Activated CD4-positive, alpha-beta T cell treated with anti-CD3 and anti-CD28 coated beads for 48 hours (primary cell): ENCODE results near the gene TOE1.

Experiments
- DNase-seq: peaks from one replicate; pipeline ENCODE4 v3.0.0-alpha.2; 2020

Gene TOE1

DNA sequence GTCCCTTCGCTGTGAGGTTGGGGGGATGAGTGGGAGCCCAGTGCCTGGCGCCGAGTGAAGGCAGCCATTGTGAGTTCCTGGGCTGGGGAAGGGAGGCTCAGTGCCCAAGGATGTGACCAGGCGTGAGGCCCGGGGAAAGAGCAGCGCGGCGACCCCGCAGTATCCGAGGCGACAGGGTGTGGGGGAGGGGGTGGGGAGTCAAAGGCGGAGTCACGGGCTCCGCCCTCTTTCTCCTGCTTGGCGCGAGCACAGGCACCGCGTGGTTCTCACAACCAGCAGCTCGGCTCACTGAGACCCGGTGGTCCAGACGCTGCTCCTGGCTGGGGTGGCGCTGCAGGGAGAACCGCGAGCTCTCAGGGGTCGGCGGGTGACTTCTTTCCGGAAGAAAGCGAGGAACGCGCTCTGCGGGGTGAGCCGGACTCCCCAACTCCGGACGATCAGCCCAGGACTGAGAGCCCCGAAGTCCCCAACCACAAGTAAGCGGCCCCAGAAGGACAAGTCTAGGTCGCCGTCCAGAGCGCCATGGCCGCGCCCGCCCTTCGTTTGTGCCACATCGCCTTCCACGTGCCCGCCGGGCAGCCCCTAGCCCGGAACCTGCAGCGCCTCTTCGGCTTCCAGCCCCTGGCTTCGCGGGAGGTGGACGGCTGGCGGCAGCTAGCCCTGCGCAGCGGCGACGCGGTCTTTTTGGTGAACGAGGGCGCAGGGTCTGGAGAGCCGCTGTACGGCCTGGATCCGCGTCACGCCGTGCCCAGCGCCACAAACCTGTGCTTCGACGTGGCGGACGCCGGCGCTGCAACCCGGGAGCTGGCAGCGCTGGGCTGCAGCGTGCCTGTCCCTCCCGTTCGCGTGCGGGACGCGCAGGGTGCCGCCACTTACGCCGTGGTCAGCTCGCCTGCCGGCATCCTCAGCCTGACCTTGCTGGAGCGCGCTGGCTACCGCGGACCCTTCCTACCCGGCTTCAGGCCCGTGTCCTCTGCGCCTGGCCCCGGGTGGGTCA is 13.0 kb upstream of the TOE1 start, which contains the start of gene HPDL:
TSS of gene HPDL (plus strand) at position 269 of the 997 bp plus-strand sequence. CDS start at position 523, 254 bp downstream.
- peak; percentile 84 for DNase-seq

DNA sequence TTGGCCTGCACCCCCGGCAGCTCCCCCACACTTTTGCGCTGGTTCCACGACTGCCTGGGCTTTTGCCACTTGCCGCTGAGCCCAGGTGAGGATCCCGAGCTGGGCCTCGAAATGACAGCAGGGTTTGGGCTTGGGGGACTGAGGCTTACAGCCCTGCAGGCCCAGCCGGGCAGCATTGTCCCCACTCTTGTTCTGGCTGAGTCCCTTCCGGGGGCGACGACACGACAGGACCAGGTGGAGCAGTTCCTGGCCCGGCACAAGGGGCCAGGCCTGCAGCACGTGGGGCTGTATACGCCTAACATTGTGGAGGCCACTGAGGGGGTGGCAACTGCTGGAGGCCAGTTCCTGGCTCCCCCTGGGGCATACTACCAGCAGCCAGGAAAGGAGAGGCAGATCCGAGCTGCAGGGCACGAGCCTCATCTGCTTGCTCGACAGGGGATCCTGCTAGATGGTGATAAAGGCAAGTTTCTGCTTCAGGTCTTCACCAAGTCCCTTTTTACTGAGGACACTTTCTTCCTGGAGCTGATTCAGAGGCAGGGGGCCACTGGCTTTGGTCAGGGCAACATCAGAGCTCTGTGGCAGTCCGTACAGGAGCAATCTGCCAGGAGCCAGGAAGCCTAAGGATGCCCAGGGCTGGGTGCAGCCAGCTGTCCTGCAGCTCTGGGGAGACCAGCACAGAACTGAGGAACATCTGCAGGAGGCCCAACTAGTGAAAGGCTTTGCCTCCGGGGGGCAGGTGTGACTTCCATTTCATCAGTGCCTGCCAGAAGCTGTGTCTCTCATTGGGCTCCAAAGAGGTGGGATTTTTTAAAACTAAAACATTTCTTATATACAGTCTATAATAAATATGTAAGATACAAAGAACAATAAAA is 12.1 kb upstream of the TOE1 start:
- no peak for DNase-seq

DNA sequence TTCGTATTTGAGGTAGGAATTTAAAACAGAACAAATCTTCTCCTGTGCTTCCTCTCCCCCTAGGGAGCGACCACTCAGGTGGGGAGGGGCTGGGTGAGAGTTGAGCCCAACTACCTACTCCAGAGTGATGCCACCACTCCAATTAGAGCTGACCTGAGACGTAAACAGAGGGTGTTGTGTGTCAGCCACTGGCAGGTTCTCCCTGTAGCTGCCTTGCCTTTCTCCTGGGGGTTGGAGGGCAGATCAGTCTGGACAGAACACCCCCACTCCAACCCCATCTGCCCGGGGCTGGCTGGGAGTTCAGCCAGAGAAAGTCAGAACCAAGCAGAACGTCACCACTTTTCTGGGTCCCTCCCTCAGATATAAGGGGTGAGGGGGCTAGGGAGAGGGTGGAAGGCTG is 11.3 kb upstream of the TOE1 start:
- DNase-seq = no peak

DNA sequence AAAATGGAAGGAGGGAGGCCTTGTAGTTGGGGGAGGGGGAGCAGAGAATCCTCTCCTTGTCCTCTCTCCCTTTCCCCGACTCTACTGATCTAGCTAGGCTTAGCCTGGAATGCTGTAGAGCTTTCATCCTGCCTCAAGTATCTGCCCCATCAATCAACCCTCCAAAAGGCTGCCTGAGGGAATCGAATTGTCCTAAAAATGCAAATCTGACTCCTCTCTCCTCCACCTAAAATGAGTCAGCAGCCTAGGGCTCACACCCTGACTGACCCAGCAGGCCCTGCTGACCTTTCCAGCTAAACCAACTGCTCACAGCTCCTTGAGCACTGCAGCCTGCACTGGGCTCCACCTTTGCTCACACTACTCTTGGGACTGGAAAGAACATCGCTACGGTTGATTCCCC is 10.5 kb upstream of the TOE1 start:
- no peak for DNase-seq

DNA sequence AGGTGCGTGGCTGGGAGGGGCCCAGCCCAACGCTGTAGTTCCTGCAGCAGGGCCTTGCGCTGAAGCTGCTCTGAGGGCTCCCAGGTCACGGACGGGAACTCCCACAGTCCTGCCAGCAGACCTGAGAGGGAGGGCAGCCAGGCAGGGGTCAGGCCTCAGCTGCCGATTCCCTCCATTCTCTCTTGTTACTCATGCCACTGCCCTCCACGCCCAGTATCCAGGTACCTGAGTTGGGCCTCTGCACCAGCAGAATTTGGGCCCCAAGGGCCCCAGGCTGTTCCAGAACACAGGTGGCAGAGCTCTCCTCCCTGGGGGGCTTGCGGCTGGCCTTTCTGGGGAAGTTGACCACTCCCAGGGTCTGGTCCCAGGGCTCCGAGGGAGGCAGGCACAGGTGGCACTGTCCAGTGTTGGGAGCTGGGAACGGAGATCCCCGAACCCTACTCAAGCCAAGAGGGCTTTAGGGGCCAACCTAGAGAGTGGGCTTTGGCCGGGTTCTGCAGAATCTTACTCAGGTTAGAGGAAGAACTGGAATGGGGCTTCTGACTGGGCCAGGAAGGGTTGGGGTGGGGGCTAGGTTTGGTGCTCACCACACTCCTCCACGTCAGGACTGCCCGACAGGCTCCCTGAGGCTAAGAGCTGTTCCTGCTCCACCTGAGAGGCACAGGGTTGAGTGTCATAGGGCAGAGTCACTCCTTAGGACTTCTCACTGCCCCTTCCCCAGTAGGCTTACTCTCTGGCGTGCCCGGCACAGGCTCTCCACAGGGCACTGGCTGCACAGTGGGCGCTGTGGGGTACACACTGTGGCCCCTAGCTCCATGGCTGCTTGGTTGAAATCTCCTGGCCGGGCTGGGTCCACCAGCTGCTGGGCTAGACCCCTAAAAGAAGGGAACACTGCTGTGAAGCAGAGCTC is 8.3 kb upstream of the TOE1 start:
- DNase-seq = no peak

DNA sequence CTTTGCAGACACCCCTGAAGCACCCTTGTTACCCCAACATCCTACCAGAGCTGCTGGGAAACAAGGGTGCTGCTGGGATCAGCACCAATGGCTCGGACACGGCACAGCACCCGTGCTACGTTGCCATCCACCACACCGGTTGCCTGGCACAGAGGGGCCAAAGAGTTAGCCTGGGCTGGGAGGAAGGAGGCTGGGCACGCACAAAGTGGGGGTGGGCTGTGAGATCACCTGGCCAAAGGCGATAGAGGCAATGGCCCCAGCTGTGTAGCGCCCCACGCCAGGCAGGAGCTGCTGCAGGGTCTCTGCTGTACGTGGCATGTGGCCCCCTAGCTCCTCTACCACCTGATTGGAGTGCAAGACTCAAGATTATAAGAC is 7.6 kb upstream of the TOE1 start:
- no peak for DNase-seq

DNA sequence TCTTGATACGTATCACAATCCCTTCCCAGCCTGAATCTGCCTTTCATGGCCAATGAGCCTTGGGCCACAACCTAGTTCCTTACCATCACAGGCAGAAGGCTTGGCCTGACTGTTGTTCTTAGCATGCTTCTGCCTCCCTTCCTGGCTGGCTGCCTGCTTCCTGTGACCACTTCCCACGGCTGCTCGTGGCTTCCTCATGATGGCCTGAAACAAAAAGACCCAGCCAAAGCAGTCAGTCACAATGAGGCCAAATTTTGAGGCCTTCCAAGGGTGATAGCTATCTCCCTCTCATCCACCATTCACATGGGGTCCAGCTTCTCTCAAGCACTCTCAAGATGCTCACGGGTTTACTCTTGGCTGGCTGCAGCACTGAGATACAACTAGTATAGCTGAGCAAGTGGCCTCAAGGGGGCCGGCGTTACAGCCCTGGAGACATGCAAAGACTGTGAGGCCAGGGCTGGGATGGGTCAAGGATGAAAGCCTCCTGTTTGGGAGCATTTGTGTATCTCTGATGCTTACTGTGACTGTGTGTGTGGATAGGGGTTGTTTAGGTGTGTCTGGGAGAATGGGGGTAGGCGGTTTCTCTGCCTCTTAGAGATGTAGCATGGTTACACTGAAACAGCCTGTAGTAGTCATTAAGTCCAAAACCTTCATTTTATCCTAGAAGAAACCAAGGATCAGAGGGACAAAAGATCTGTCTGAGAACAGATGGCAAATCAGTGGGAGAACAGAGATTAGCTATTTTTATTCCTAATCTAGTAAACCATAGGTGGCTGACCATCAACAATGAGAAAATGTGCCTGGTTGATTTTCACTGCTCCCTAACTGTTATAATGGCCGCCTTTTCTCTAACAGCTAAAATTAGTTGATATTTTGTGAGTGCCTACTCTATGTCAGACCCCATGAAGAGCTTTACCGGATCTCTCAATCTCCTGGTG is 5.4 kb upstream of the TOE1 start:
- DNase-seq = no peak

DNA sequence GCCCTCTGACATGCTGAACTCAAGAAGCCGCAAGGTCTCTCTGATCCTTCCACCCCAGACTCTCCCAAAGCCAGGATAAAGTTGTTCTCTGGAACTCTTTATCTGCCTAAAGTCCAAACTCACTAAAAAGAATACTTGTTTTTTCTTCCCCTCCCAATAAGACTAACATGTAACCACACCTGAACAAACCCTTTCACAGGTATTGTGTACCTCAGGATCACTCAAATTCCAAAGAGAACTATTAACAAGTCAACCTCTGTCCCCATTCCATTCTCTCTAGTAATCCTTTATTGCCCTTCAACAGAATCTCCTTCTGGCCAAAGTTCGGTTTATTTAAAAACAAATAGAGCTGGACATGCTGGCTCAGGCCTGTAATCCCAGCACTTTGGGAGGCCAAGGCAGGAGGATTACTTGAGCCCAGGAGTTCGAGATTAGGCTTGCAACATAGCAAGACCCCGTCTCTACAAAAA is 4.1 kb upstream of the TOE1 start:
- DNase-seq = no peak

DNA sequence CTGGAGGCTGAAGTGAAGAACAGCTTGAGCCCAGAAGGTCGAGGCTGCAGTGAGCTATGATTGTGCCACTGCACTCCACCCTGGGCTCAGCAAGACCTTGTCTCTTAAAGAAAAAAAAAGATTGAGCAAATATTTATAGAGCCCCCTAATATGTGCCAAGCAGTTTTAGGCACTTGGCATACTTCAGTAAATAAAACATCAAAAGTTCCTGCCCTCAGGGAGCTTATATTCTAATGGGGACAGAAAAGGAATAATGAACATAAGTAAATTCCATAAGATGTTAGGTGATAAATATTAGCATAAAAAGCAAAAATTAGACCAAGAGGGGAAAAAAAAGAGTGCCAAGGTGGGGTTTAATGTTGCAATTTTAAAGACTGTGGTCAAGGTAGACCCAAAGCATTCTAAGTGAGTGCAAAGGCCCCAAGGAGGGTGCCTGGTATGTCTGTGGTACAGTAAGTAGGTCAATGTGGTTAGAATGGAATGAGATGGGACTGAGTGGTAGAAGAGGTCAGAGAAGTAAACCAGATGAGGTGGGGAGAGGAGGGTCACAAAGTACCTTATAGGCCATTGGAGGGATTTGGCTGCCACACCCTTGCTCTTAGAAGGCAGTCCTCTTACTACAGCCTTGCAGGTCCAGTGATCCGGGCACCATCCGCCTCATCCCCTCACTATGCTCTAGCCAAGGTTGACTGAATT is 2.2 kb upstream of the TOE1 start:
- DNase-seq = no peak

DNA sequence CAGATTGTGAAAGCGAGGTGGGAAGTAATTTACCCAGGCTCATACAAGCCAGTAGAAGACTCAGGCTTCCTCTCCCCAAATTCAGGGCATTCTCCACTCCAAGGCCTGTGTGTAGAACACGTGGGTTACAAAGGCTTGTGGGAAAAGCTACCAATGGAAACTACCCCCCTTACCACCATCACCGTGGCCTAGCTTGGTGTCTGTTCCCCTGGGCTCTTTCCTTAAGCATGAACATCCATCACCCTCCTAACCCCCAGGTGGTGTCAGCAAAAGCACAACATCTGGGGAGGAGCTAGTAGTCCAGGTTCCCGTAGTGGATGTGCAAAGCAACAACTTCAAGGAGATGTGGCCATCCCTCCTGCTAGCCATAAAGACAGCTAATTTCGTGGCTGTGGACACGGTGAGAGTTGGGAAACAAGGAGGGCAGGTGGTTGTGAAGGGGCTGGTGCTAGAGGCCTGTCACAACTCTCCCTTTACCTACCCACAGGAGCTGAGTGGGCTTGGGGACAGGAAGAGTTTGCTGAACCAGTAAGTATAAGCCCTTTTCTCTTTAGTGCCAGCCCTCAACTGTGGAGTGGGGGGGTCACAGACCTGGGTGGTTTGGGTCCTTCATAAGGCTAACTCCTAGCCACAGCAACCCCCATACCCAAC is 971 bp downstream of the TOE1 start:
- DNase-seq = peak; percentile 40

DNA sequence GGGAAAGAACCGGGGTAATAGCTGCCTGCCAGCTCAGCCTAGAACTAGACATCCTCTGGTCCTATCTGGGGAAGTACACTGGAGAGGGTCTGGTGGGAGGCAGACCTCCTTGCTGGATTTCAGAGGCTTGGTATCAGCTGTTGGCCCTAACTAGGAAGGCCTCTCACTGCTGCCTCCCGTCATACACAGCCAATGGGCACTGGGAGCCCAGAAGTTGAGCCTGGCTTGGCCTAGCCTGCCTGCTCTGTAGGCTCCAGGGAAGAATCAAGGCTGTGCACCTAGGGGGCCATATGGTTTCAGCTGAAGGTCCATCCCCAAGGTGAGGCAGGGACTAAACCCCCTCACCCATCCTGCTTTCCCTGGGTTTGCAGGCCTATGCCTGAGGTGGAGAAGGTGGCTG is 4.5 kb downstream of the TOE1 start:
- no peak for DNase-seq

DNA sequence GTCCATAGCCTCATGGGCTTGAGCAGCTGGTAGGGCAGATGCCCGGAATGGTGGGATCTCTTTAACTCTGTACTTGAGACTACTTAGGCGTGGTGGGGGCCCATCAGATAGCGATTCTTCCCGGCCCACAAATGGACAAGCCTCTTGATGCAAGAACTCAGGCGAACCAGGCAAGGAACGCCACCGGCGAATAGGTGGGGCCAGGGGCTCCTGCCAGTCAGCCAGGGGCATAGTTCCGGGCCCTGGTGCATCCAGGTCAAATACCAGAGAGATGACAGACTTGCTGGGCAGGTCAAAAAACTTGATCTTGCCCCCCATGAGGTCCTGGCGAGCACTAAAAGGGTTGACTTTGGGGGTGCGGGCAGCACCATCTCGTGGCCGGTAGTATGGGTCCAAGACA is 5.0 kb downstream of the TOE1 start:
- no peak for DNase-seq

DNA sequence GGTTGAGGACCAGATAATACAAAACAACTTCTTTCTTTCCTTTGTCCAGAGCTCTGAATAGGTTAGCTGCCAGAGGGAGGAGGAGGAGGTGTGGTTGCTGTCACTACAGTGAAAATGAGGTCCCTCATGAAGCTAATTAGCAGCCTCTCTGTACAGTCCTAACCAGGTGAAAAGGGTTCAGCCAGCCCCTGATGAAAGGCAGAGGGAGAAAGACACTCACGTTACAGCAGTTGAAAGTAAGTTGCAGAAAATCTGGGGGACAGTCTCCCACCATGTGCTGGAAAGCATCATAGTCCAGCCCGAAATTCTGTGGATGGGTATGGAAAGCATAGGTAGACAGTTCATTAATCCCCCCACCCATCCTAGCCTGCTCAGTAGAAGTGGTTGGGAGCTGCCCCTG is 6.5 kb downstream of the TOE1 start:
- DNase-seq = no peak

DNA sequence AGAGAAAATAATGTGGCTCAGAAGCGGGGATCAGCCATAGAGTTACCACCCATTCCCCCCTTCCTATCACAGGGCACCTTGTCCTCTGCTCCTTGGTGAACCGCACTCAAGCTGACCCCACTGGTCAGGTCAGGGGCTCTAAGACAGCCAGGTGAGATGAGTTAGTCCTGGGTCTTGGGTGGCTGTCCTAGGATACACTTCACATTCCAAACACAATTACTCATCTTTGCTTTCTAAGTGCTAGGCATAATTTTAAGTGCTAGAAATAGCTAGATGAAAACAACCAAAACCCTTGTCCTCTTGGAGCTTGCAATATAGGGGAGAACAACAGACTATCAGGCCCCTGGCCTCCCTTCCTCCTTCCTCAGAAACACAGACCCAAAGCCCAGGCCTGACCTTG is 8.1 kb downstream of the TOE1 start:
- DNase-seq = no peak

DNA sequence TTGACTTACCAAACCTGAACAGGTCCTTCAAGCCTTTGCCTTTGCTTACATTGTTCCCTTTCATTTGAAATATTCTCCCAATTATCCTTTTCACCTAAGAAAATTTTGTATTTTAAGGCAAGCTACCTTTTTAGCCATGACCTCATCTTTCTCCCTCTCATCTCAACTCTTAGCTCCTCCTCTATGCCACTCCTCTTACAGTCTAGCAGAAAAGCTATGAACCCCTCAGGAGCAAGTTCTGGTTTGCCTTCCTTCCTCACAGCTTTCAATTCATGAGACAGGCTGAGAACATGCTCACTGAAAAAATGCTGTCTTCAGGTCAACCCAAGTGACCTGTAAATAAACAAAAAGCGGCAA is 8.6 kb downstream of the TOE1 start:
- no peak for DNase-seq

DNA sequence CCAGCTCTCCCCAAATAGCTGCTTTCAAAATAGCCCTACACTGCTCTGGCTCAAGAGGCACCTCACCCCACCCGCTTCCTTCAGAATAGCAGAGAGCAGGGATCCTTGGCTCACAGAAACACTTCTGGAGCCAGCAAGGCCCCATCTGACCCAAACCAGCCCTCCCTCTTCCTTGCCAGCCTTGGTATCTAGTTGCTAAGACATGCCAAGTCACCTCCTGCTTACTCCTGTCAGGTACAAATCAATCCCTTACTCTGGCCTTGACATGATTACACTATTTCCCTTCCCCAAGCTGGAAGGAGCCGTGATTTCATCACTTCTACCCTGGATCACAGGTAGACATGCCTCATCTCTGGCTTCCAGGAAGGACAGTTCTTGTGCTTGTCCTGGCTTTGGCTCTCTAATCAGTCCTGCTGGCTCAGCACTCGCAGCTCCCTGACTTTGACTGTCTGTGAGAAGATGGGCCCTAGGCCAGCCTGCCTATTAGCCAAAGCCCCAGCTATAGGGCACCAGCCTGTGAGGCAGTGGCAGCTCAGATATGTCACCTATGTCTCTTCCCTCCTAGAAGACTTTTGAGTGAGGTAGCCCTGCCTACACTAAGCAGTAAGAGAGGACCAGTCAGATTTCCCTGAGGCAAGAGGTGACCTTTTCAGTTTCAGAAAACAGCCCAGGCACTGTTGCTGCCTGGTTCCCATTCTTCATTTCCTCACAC is 9.2 kb downstream of the TOE1 start:
- DNase-seq = no peak

DNA sequence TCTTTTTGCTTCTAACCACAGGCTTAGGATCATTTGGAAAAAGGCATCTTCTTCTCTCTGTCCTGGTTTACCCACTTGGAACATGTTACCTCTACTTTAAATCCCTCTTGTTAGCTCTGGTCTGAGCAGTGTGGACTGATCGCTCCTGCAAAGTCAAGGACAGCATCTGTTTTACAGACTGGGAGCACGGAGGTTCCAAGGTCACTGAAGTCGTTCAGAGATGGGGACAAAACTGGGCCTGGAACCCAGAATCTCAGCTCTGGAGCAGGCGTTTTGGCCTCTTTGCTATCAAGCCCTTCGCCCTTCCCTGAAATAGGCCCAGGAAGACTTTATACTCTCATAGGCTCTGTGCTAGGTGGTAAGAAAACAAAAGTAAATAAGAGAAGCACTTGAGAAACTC is 11.5 kb downstream of the TOE1 start:
- DNase-seq = no peak

DNA sequence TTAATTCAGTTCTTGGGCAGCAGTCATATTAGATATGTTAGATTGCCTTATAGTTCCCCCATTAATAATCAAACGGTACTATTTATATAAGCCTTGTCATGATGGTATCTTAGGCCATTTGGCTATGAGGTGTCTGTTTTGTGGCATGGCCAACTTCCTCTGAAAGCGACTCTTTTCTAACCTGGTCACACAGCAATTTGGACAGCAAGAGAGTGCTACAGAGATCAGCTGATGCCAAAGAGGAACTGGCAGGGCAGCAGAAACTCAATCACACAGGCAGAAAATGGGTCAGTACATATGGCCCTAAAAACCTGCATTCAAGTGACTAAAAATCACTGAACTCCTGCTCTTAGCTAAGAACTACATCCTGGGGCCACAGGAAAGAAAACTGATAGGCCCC is 13.7 kb downstream of the TOE1 start:
- no peak for DNase-seq

DNA sequence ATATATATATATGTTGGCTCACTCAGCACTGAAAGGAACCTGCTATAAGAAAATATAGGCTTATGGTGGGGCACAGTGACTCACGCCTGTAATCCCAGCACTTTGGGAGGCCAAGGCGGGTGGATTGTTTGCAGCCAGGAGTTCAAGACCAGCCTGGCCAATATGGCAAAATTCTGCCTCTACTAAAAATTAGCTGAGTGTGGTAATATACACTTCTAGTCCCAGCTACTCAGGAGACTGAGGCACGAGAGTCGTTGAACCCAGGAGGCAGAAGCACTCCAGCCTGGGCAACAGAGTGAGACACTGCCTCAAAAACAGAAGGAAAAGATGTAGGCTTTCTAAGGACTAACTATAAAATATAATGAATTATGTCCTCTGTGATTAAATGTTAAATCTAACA is 14.9 kb downstream of the TOE1 start:
- no peak for DNase-seq

DNA sequence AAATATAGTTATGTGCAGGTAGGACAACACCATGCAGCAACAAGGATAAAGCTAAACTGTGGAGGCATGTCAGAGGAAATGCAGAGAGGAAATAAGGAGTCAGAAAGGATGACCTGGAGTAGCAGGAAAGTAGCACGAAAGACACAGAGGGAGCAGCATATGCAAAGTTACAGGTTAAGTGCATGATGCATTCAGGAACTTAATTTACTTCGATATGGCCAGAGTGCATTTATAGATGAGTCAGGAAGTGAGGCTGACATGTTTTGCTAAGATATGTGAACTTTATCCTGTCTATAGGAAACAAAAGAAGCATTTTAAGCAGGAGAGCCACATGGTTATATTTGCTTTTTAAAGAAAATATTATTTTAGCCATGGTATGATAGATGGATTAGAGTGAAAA is 15.7 kb downstream of the TOE1 start:
- DNase-seq = no peak
